SJCRH30 (cell line): ENCODE results near the gene CARD18. TPM values are rescaled to one million over a fixed set of nuclear protein-coding genes. Genes with fewer than 3 reads are reported as not detected.
"Not testable (repeated sequence)": the region's sequence is repeated elsewhere in the genome, so short reads cannot be mapped to it uniquely, and the experiment has no call there.

ENCODE experiments used
- DNase-seq, 2 experiments: peaks; one replicate each; pipeline ENCODE4 v3.0.0-alpha.2; 2015 to 2020
- H3K27ac ChIP-seq: fragments of 250-450 bp; sonication (Bioruptor Pico); 2 replicates; pipeline ENCODE4 v1.5.1; 2020; ENCODE audit warnings: mild to moderate bottlenecking, moderate library complexity
- H3K27me3 ChIP-seq: fragments of 250-450 bp; sonication (Bioruptor Pico); 2 replicates; pipeline ENCODE4 v1.5.1; 2020; ENCODE audit warnings: mild to moderate bottlenecking, moderate library complexity
- H3K36me3 ChIP-seq: fragments of 250-450 bp; sonication (Bioruptor Pico); 2 replicates; pipeline ENCODE4 v1.5.1; 2020; ENCODE audit warnings: mild to moderate bottlenecking, moderate library complexity
- H3K4me1 ChIP-seq: fragments of 250-450 bp; sonication (Bioruptor Pico); 2 replicates; pipeline ENCODE4 v1.5.1; 2020; ENCODE audit warnings: mild to moderate bottlenecking, moderate library complexity
- H3K4me3 ChIP-seq: fragments of 250-450 bp; sonication (Bioruptor Pico); 2 replicates; pipeline ENCODE4 v1.5.1; 2020; ENCODE audit warnings: mild to moderate bottlenecking, moderate library complexity
- H3K9me3 ChIP-seq: fragments of 250-450 bp; sonication (Bioruptor Pico); replicated peaks from 2 replicates; pipeline ENCODE4 v1.5.1; 2020; ENCODE audit warnings: mild to moderate bottlenecking, moderate library complexity
- total RNA-seq: library from RNA; depleted of rRNA; stranded (reverse); fragments of >200 nt; shearing (Covaris generic); gene quantifications from 2 replicates; pipeline ENCODE4 v1.2.3, GENCODE V29; 2014; rRNA removed

Gene CARD18
- total RNA-seq, 1 experiment from 2014 or later: not detected

DNA sequence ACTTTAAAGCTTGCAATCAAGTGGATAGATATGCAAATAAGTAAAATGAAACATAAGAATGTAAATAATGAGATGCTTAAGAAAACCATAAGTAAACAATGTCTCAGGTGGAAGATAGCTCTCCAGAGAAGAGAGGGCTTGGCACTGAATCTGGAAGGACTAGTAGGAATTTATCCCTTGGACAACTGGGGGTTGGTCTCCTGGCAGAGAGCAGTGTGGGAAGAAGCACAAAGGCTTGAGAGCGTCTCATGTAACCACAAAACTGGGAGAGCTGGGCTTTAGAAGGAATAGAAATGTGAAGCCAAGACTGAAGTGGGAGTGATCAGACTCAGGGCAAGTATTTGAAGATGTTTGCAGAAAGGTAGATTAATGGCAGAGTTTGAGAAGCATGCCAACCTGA, 31.3 kb downstream of the CARD18 start:
- no peaks in the 10 kb centered on the region for H3K27me3 ChIP-seq
- H3K36me3 ChIP-seq: no peaks in the 10 kb centered on the region
- H3K4me1 ChIP-seq: no peaks in the 10 kb centered on the region
- DNase-seq: no peak
- no peaks in the 10 kb centered on the region for H3K9me3 ChIP-seq
- no peak overlapping the region for H3K27ac ChIP-seq
- H3K4me3 ChIP-seq: no peak overlapping the region

DNA sequence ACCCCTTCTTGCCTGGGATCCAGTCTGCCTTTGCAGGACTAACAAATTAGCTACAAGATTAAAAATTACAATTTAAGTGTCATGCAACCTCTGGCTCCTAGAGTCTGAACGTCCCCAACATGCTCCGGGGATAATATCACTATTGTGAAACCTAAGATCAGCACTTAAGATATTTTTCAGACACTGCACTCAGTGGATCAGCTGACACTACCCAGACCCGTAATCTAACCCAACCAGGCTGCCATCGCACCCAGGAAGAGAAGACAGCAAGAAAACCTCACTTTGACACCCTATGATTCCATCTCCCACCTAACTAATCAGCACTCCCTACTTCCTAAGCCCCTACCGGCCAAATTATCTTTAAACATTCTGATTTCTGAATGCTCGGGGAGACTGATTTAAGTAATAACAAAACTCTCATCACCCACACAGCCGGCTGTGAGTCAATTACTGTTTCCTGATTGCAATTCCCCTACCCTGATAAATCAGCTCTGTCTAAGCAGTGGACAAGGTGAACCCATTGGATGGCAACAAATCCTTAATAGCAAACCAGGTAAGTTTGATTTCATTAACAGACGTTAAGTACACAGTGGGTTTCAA, 32.2 kb downstream of the CARD18 start:
- DNase-seq, H3K9me3 ChIP-seq, H3K27ac ChIP-seq, H3K4me3 ChIP-seq, H3K36me3 ChIP-seq, H3K4me1 ChIP-seq, H3K27me3 ChIP-seq: not testable (repeated sequence)

DNA sequence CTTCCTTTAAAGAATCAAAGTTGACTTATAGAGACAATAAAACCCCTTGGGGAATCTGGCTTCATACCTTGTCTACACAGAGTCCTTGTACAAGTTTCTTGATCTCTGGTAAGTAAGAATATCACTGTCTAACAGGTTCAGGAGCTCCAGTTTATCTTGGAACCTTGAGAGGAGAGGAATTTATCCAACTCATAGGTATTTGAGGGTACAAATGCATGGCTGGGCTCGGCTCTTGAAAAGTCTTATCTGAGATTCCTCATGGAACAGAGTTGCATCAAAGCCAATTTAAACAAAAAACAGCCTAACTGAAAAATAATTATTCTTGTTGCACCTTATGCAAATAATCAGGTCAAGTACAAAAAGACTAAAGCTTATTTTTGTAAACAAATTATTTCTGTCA, 33.4 kb downstream of the CARD18 start:
- no peaks in the 10 kb centered on the region for H3K4me1 ChIP-seq
- no peak overlapping the region for H3K27ac ChIP-seq
- no peak for DNase-seq
- no peaks in the 10 kb centered on the region for H3K9me3 ChIP-seq
- H3K4me3 ChIP-seq: no peak overlapping the region
- no peaks in the 10 kb centered on the region for H3K36me3 ChIP-seq
- H3K27me3 ChIP-seq: no peaks in the 10 kb centered on the region

DNA sequence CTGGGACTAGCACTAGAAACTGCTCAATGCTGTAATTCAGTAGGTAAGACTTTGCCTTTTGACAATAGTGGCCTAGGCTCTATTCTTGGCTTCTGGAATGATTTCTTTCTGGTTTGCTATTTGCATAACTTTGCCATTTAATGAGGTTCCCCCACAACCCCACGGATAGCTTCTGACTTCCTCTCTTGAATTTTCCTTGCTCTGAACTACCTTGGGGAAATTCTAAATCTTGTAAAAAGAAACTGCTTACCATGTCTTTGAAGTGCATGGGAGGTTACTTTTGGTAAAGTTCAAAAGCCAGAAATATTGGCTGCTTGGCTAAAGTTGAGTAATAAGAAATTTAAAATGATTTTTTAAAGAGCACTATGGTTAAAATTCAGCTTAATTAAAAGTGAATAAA, 35.3 kb downstream of the CARD18 start:
- Histone ChIP-seq H3K4me1 (no peaks in the 10 kb centered on the region), H3K9me3 (no peaks in the 10 kb centered on the region), H3K36me3 (no peaks in the 10 kb centered on the region), H3K4me3 (no peak overlapping the region), H3K27me3 (no peaks in the 10 kb centered on the region), H3K27ac (no peak overlapping the region)
- DNase-seq: no peak

DNA sequence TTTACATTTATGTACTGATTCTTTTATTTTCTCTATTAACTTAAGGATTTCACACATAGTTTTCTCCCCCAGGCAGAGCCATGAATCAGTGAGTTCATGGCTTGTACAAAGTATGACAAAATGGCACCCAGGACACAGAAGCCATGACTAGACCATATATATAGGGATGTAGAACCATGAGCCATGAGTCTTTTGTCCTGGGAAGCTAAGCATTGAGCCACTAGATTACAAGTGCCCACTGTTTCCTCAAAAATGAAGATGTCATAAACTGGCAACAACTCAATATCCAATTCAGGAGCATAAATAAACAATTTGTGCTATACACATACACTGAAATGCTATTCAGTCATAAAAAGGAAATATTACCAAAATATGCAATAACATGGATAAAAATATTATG, 36.2 kb downstream of the CARD18 start:
- H3K4me3 ChIP-seq: no peak overlapping the region
- H3K27ac ChIP-seq: no peak overlapping the region
- no peak for DNase-seq
- H3K36me3 ChIP-seq: no peaks in the 10 kb centered on the region
- H3K27me3 ChIP-seq: no peaks in the 10 kb centered on the region
- H3K4me1 ChIP-seq: no peaks in the 10 kb centered on the region
- no peaks in the 10 kb centered on the region for H3K9me3 ChIP-seq

DNA sequence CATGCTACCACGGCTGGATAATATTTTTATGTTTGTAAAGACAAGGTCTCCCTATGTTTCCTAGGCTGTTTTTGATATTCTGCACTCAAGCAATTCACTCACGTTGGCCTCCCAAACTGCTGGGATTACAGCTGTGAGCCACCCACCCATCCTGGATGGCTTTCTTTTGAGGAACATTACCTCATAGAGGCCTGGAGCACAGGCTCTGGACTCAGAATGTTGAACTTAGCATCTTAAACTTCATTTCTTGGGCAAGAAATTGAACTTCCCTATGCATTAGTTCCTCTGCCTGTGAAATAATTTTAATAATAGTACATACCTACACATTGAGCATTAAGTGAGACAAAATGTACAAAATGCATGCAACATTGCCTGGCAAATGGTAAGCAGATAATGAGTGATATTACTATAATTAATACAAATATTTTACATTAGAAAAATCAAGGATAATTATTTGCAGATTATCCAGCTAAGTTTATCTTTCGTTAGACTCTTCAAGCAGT, 37.4 kb downstream of the CARD18 start:
- not testable (repeated sequence) for H3K36me3 ChIP-seq

DNA sequence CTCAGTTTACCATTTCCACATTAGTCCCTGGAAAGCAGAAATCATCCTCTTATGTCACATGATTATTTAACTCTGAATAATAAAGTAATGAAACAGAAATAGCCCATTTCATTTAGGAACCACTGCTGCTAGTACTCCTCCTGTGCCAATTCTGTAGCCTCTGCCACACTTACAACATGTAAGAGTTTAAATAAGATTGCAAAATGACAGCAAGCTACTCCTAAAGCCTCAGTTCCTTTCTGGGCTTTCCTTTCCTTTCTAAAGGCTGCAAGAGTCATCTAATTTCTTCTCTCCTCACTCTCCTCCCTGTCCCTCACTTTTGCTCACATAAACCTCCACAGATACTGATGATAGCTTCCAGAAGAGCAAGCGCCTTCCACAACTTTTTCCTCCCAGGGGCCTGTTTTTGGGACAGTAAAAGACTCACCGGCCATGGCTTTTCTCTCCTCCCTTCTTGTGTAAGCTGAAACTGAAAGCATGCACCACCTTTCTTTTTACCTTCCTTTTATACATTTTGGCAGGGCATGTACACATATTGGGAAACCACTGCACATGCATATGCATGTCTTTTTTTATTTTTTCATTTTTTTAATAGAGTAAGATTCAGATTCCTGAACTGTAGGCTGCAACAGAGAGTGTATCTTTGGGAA, 38.5 kb downstream of the CARD18 start:
- DNase-seq: no peak
- no peaks in the 10 kb centered on the region for H3K9me3 ChIP-seq

More for the DNA sequence above, 37.4 kb downstream of the CARD18 start:
- not testable (repeated sequence) for H3K9me3 ChIP-seq, H3K27me3 ChIP-seq, H3K27ac ChIP-seq, DNase-seq, H3K4me1 ChIP-seq, H3K4me3 ChIP-seq

DNA sequence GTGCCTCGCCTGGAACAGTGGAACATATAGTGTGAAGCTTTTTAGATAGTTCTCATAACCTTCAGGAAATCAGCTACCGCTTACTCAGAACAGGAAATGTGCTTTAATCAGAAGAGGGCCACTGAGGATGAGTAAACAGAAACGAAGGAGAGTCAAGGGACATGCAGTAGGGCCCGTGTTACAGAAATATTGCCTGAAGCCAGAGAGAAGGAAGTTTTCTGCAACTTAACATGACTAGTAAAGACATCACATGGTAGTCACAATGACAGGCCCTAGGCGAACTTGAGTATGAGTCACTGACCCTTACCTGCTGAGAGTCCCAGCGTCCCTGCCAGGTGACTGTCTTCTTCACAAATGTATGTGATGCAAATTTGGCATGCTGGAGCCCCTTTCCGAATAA, 39.4 kb downstream of the CARD18 start:
- Histone ChIP-seq H3K27me3 (no peaks in the 10 kb centered on the region), H3K4me1 (no peaks in the 10 kb centered on the region), H3K36me3 (no peaks in the 10 kb centered on the region), H3K4me3 (no peak overlapping the region), H3K9me3 (no peaks in the 10 kb centered on the region), H3K27ac (no peak overlapping the region)
- DNase-seq: no peak

More for the DNA sequence above, 38.5 kb downstream of the CARD18 start:
- Histone ChIP-seq H3K4me3 (no peak overlapping the region), H3K4me1 (no peaks in the 10 kb centered on the region), H3K27ac (no peak overlapping the region), H3K36me3 (no peaks in the 10 kb centered on the region), H3K27me3 (no peaks in the 10 kb centered on the region)

DNA sequence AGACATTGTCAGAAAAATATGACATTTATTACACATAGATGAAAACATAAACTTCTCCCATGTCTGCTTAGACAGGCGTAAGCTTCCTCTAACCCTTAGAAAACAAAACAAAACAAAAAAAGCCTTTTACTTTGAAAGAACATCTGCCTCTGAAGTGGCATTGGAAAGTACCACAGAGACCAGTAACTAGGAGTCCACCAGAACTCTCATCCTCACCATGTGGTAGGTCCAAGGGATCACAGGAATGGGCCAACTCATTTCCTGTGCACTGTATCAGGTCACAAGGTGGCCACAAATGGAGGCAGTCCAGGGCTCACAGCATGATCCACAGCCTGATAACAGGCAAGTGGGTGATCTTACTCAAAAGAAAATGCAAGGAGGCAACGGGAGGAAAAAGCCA, 40.0 kb downstream of the CARD18 start:
- not testable (repeated sequence) for H3K27ac ChIP-seq, H3K4me3 ChIP-seq, H3K9me3 ChIP-seq, DNase-seq, H3K36me3 ChIP-seq, H3K27me3 ChIP-seq, H3K4me1 ChIP-seq

DNA sequence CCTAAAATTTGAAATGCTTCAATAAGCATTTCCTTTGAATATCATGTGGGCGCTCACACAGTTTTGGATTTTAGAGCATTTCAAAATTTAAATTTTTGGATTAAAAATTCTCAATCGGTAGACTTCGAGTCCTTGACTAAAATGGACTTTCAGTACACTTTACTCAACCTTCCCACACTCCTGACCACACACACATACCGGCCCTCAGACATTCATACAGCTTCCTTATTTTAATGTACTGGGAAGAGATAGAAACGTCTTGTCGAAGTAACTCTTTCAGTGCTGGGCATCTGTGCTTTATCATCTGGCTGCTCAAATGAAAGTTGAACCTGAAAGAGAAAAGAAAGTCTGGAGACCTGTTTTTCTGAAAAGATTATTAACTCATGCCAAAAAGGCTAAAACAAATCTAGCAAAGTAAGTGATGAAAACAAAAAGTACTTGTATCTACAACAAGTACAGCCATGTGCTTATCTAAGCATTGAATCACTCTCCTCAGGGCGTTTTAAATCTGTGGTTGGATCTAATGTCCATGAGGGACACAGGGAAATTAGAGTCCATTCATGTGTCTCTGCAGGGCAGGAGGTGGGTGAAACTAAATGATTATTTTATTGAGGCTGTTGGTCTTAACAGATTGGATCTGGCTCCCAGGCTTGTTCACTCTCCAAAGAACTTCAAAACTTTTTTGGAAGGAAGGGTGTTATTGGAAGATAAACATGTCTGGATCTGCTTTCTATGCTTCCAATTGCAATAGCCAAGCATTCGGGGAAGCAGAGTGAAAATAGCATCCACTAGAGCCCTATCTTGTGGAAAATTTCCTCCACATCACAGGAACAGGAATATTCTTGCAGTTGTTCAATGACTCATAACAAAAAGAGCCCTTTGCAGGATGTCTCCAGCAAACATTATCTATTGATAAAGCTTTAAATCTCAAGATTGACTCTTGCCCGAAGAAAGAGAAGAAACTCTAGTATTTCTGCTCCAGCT, 47.0 kb downstream of the CARD18 start:
- H3K27me3 ChIP-seq: no peaks in the 10 kb centered on the region
- no peaks in the 10 kb centered on the region for H3K9me3 ChIP-seq
- peak in 1 of 2 experiments; percentile 1 for DNase-seq
- H3K27ac ChIP-seq: no peak overlapping the region
- no peak overlapping the region for H3K4me3 ChIP-seq
- H3K4me1 ChIP-seq: no peaks in the 10 kb centered on the region
- H3K36me3 ChIP-seq: no peaks in the 10 kb centered on the region

Other genes with a start within 250 kb of the CARD18 start
- gene CASP12, start 241.3 kb downstream of the CARD18 start, total RNA-seq: not detected in 2 replicates
- gene CASP4, start 171.2 kb downstream of the CARD18 start, total RNA-seq: 0.48 and 1.0 TPM in 2 replicates
- not detected in 2 replicates for gene CASP5, start 116.6 kb downstream of the CARD18 start, total RNA-seq
- gene CASP1, start 104.6 kb downstream of the CARD18 start, total RNA-seq: 0.40 and 0.86 TPM in 2 replicates
- 0.25 and 0.53 TPM in 2 replicates for gene CARD16, start 94.4 kb downstream of the CARD18 start, total RNA-seq